K562 (cell line): ENCODE measurements around the gene HAO2. TPM values are rescaled to one million over a fixed set of nuclear protein-coding genes. Genes with fewer than 3 reads are reported as not detected.

Experiments
- CBFA2T2 ChIP-seq: fragments of 450-650 bp; conservative IDR thresholded peaks from 2 replicates; pipeline ENCODE4 v1.6.1; 2017; ENCODE audit warnings: mild to moderate bottlenecking
- MCM7 ChIP-seq, 2 experiments: fragments of 450-650 bp; IDR thresholded peaks; 2 replicates each; pipeline ENCODE4 v1.6.1; 2016 to 2018
- TGIF2 ChIP-seq: sonication (generic); formaldehyde crosslinking; IDR thresholded peaks from 2 replicates; pipeline ENCODE4 v1.8.1; 2022; ENCODE audit warnings: mild to moderate bottlenecking, missing genetic modification reagents, moderate library complexity
- ZNF277 ChIP-seq: fragments of 250-450 bp; sonication (Bioruptor Pico); IDR thresholded peaks from 2 replicates; pipeline ENCODE4 v1.8.0; 2022; ENCODE audit warnings: inconsistent platforms, mild to moderate bottlenecking, moderate library complexity, borderline replicate concordance
- ZNF512 ChIP-seq: IDR thresholded peaks from 2 replicates; pipeline ENCODE4 v1.6.1; 2016; ENCODE audit warnings: missing genetic modification characterization, missing compliant biosample characterization
- ZNF584 ChIP-seq: fragments of 200-800 bp; sonication (Bioruptor generic); IDR thresholded peaks from 2 replicates; pipeline ENCODE4 v1.6.1; 2016; ENCODE audit warnings: low read depth, mild to moderate bottlenecking, missing genetic modification characterization, missing compliant biosample characterization
- polyA plus RNA-seq, 8 experiments: library from polyadenylated mRNA; depleted of rRNA in 4 of 8; stranded (reverse) in 5 of 8; unstranded in 3 of 8; fragments of >200 nt; fragmentation: Nextera tagmentation in 2 of 8; fragmentation: Illumina TruSeq in 1 of 8; extraction: Ambion mirVana in 2 of 8; extraction: Trizol in 1 of 8; gene quantifications; 2 replicates each; pipeline versions ENCODE4 v1.2.1 to v1.2.3, GENCODE V29; 2011 to 2014; ENCODE audit warnings: inconsistent platforms in 1 of 8, missing spikeins in 1 of 8
- total RNA-seq, 7 experiments: library from RNA; depleted of rRNA in 6 of 7; stranded (reverse); fragments of >200 nt in 6 of 7; fragmentation: Illumina TruSeq in 2 of 7; extraction: Trizol in 2 of 7; gene quantifications; 2 replicates each; pipeline versions ENCODE4 v1.2.1 to v1.2.3, GENCODE V29; 2011 to 2021; ENCODE audit warnings: low replicate concordance in 1 of 7
- TF ChIP-seq, protein P1 (sequence below): sonication (generic); formaldehyde crosslinking; IDR thresholded peaks from 2 replicates; pipeline ENCODE4 v1.8.1; 2023; ENCODE audit warnings: missing genetic modification reagents, mild to moderate bottlenecking, borderline replicate concordance
- TF ChIP-seq, protein P2 (sequence below), 2 experiments: fragments of 150-350 bp in 1 of 2; IDR thresholded peaks; 2 replicates each; pipeline ENCODE4 v1.6.1; 2012 to 2016; ENCODE audit warnings: low read depth in 2 of 2, low read length in 2 of 2, mild to moderate bottlenecking in 1 of 2, moderate library complexity in 1 of 2
- TF ChIP-seq, protein P3 (sequence below): fragments of 250-450 bp; sonication (Bioruptor Pico); IDR thresholded peaks from 2 replicates; pipeline ENCODE4 v1.8.0; 2021; ENCODE audit warnings: mild to moderate bottlenecking, moderate library complexity

HAO2 gene
- total and polyA plus RNA-seq, 9 of the 15 experiments (the other 6 are each of a cell fraction or from before 2014, with no cell fraction given) = not detected

DNA sequence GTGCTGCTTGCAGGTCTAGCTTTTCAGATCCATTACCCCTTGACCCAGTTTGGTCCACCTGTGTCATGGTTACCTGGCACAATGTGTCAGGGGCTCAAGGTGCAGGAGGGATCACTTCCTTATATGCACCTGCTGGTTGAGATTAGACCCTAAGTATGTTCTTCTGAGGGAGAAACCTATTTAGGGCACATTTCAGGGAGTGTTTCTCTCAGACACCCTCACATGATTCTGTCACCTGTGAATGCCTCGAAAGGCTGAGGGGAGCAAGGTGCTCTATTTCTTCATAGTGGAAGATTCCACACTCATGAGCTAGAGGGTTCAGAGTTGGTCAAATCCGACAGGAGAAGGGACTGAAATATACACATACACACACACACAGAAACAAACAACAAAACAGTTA, 61.9 kb downstream of the HAO2 start (continued):
- TF ChIP-seq, protein P1, sequence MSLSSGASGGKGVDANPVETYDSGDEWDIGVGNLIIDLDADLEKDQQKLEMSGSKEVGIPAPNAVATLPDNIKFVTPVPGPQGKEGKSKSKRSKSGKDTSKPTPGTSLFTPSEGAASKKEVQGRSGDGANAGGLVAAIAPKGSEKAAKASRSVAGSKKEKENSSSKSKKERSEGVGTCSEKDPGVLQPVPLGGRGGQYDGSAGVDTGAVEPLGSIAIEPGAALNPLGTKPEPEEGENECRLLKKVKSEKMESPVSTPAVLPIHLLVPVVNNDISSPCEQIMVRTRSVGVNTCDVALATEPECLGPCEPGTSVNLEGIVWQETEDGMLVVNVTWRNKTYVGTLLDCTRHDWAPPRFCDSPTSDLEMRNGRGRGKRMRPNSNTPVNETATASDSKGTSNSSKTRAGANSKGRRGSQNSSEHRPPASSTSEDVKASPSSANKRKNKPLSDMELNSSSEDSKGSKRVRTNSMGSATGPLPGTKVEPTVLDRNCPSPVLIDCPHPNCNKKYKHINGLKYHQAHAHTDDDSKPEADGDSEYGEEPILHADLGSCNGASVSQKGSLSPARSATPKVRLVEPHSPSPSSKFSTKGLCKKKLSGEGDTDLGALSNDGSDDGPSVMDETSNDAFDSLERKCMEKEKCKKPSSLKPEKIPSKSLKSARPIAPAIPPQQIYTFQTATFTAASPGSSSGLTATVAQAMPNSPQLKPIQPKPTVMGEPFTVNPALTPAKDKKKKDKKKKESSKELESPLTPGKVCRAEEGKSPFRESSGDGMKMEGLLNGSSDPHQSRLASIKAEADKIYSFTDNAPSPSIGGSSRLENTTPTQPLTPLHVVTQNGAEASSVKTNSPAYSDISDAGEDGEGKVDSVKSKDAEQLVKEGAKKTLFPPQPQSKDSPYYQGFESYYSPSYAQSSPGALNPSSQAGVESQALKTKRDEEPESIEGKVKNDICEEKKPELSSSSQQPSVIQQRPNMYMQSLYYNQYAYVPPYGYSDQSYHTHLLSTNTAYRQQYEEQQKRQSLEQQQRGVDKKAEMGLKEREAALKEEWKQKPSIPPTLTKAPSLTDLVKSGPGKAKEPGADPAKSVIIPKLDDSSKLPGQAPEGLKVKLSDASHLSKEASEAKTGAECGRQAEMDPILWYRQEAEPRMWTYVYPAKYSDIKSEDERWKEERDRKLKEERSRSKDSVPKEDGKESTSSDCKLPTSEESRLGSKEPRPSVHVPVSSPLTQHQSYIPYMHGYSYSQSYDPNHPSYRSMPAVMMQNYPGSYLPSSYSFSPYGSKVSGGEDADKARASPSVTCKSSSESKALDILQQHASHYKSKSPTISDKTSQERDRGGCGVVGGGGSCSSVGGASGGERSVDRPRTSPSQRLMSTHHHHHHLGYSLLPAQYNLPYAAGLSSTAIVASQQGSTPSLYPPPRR = no peak
- no peak for TF ChIP-seq ZNF584
- TF ChIP-seq TGIF2 (CRISPR knock-in tag) = no peak
- TF ChIP-seq, protein P2, sequence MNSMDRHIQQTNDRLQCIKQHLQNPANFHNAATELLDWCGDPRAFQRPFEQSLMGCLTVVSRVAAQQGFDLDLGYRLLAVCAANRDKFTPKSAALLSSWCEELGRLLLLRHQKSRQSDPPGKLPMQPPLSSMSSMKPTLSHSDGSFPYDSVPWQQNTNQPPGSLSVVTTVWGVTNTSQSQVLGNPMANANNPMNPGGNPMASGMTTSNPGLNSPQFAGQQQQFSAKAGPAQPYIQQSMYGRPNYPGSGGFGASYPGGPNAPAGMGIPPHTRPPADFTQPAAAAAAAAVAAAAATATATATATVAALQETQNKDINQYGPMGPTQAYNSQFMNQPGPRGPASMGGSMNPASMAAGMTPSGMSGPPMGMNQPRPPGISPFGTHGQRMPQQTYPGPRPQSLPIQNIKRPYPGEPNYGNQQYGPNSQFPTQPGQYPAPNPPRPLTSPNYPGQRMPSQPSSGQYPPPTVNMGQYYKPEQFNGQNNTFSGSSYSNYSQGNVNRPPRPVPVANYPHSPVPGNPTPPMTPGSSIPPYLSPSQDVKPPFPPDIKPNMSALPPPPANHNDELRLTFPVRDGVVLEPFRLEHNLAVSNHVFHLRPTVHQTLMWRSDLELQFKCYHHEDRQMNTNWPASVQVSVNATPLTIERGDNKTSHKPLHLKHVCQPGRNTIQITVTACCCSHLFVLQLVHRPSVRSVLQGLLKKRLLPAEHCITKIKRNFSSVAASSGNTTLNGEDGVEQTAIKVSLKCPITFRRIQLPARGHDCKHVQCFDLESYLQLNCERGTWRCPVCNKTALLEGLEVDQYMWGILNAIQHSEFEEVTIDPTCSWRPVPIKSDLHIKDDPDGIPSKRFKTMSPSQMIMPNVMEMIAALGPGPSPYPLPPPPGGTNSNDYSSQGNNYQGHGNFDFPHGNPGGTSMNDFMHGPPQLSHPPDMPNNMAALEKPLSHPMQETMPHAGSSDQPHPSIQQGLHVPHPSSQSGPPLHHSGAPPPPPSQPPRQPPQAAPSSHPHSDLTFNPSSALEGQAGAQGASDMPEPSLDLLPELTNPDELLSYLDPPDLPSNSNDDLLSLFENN (IDR thresholded peaks at IDR 0.05; ENCODE audit: low read depth in 2 of 2, low read length in 2 of 2) = no peak
- TF ChIP-seq CBFA2T2 = no peak
- TF ChIP-seq MCM7 (IDR thresholded peaks at IDR 0.05) = no peak
- no peak for TF ChIP-seq ZNF277
- TF ChIP-seq ZNF512 = no peak
- TF ChIP-seq, protein P3, sequence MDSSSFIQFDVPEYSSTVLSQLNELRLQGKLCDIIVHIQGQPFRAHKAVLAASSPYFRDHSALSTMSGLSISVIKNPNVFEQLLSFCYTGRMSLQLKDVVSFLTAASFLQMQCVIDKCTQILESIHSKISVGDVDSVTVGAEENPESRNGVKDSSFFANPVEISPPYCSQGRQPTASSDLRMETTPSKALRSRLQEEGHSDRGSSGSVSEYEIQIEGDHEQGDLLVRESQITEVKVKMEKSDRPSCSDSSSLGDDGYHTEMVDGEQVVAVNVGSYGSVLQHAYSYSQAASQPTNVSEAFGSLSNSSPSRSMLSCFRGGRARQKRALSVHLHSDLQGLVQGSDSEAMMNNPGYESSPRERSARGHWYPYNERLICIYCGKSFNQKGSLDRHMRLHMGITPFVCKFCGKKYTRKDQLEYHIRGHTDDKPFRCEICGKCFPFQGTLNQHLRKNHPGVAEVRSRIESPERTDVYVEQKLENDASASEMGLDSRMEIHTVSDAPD (CRISPR knock-in tag) = no peak
